H9 (cell line): ENCODE measurements around the gene HHATL. TPM values are rescaled to one million over a fixed set of nuclear protein-coding genes. Genes with fewer than 3 reads are reported as not detected.

ENCODE experiments used
- DNase-seq: peaks from one replicate; pipeline ENCODE4 v3.0.0-alpha.2; 2017
- H2AFZ ChIP-seq: one replicate; pipeline ENCODE4 v1.6.1; 2013; ENCODE audit warnings: mild to moderate bottlenecking, low read length, control low read depth, moderate library complexity
- H2AK5ac ChIP-seq: 2 replicates; pipeline ENCODE4 v1.6.1; 2013; ENCODE audit warnings: low read length, control low read depth, mixed read lengths; ENCODE audit not compliant: insufficient read length
- H2BK120ac ChIP-seq: one replicate; pipeline ENCODE4 v1.6.1; 2013; ENCODE audit warnings: low read depth, mild to moderate bottlenecking, low read length, control low read depth, inconsistent platforms; ENCODE audit not compliant: poor library complexity, severe bottlenecking
- H2BK12ac ChIP-seq: 2 replicates; pipeline ENCODE4 v1.6.1; 2013; ENCODE audit warnings: low read length, control low read depth, mixed read lengths, low read depth; ENCODE audit not compliant: insufficient read length
- H2BK15ac ChIP-seq: 2 replicates; pipeline ENCODE4 v1.6.1; 2013; ENCODE audit warnings: low read depth, low read length, control low read depth
- H2BK20ac ChIP-seq: one replicate; pipeline ENCODE4 v1.6.1; 2013; ENCODE audit warnings: low read depth, mild to moderate bottlenecking, low read length, control low read depth, inconsistent platforms; ENCODE audit not compliant: poor library complexity, severe bottlenecking
- H2BK5ac ChIP-seq: 2 replicates; pipeline ENCODE4 v1.6.1; 2013; ENCODE audit warnings: low read length, control low read depth, mixed read lengths; ENCODE audit not compliant: insufficient read length
- H3K14ac ChIP-seq: 2 replicates; pipeline ENCODE4 v1.6.1; 2013; ENCODE audit warnings: low read length, control low read depth; ENCODE audit not compliant: insufficient read depth
- H3K18ac ChIP-seq: 2 replicates; pipeline ENCODE4 v1.6.1; 2013; ENCODE audit warnings: low read depth, mild to moderate bottlenecking, mixed read lengths, low read length, control low read depth; ENCODE audit not compliant: insufficient read length
- H3K23ac ChIP-seq: 2 replicates; pipeline ENCODE4 v1.6.1; 2013; ENCODE audit warnings: low read length, control low read depth, mixed read lengths, low read depth; ENCODE audit not compliant: insufficient read length
- H3K23me2 ChIP-seq: 2 replicates; pipeline ENCODE4 v1.6.1; 2013; ENCODE audit warnings: low read depth, mild to moderate bottlenecking, mixed read lengths, low read length, control low read depth; ENCODE audit not compliant: insufficient read length, poor library complexity, severe bottlenecking
- H3K27ac ChIP-seq: 2 replicates; pipeline ENCODE4 v1.5.1; 2013; ENCODE audit warnings: low read length, control low read depth, mixed read lengths, low read depth; ENCODE audit not compliant: insufficient read length
- H3K27me3 ChIP-seq: 2 replicates; pipeline ENCODE4 v1.6.1; 2013; ENCODE audit warnings: low read length, control low read depth, inconsistent platforms; ENCODE audit not compliant: insufficient read depth
- H3K4ac ChIP-seq: 2 replicates; pipeline ENCODE4 v1.6.1; 2013; ENCODE audit warnings: low read depth, mild to moderate bottlenecking, control low read depth, inconsistent platforms, low read length, moderate library complexity
- H3K4me1 ChIP-seq: 2 replicates; pipeline ENCODE4 v1.6.1; 2013; ENCODE audit warnings: low read length, control low read depth, inconsistent platforms; ENCODE audit not compliant: insufficient read depth
- H3K4me2 ChIP-seq: 2 replicates; pipeline ENCODE4 v1.6.1; 2013; ENCODE audit warnings: low read length, control low read depth, mixed read lengths; ENCODE audit not compliant: insufficient read length, insufficient read depth
- H3K56ac ChIP-seq: 2 replicates; pipeline ENCODE4 v1.6.1; 2013; ENCODE audit warnings: low read depth, mild to moderate bottlenecking, mixed read lengths, low read length, control low read depth; ENCODE audit not compliant: insufficient read length
- H3K79me1 ChIP-seq: 2 replicates; pipeline ENCODE4 v1.6.1; 2013; ENCODE audit warnings: low read depth, mild to moderate bottlenecking, moderate library complexity, low read length, control low read depth, inconsistent platforms; ENCODE audit not compliant: insufficient read depth, poor library complexity, severe bottlenecking
- H3K79me2 ChIP-seq: 2 replicates; pipeline ENCODE4 v1.6.1; 2013; ENCODE audit warnings: low read length, control low read depth, inconsistent platforms; ENCODE audit not compliant: insufficient read depth
- H3K9ac ChIP-seq: 2 replicates; pipeline ENCODE4 v1.6.1; 2013; ENCODE audit warnings: low read length, control low read depth, mixed read lengths; ENCODE audit not compliant: insufficient read length; ENCODE audit errors: extremely low read depth
- H3K9me3 ChIP-seq: one replicate; pipeline ENCODE4 v1.6.1; 2013; ENCODE audit warnings: low read depth, low read length, inconsistent platforms; ENCODE audit not compliant: control insufficient read depth
- H3T11ph ChIP-seq: one replicate; pipeline ENCODE4 v1.6.1; 2013; ENCODE audit warnings: mild to moderate bottlenecking, low read length, control low read depth, inconsistent platforms
- H4K20me1 ChIP-seq: one replicate; pipeline ENCODE4 v1.6.1; 2013; ENCODE audit not compliant: control insufficient read depth, insufficient read length, insufficient read depth
- H4K5ac ChIP-seq: 2 replicates; pipeline ENCODE4 v1.6.1; 2013; ENCODE audit warnings: low read depth, mild to moderate bottlenecking, mixed read lengths, low read length, control low read depth; ENCODE audit not compliant: insufficient read length
- H4K8ac ChIP-seq: replicated peaks from 2 replicates; pipeline ENCODE4 v1.6.1; 2013; ENCODE audit warnings: low read length, control low read depth, mixed read lengths, low read depth; ENCODE audit not compliant: insufficient read length
- H4K91ac ChIP-seq: 2 replicates; pipeline ENCODE4 v1.6.1; 2013; ENCODE audit warnings: low read depth, mild to moderate bottlenecking, moderate library complexity, mixed read lengths, low read length, control low read depth; ENCODE audit not compliant: insufficient read length
- H3K27ac Mint-ChIP-seq, 3 experiments: 2 replicates in 2 of 3; 3 replicates in 1 of 3; pipeline ENCODE4 v1.8.0; 2020 to 2021; ENCODE audit warnings: mixed read lengths in 3 of 3, mild to moderate bottlenecking in 1 of 3, moderate library complexity in 1 of 3
- H3K27me3 Mint-ChIP-seq: 2 replicates; pipeline ENCODE4 v1.8.0; 2021; ENCODE audit warnings: low read depth, mild to moderate bottlenecking, moderate library complexity, mixed read lengths
- H3K36me3 Mint-ChIP-seq, 3 experiments: 2 replicates in 2 of 3; 3 replicates in 1 of 3; pipeline ENCODE4 v1.8.0; 2020 to 2021; ENCODE audit warnings: low read depth in 3 of 3, mixed read lengths in 3 of 3; ENCODE audit not compliant: insufficient read depth in 1 of 3
- H3K4me1 Mint-ChIP-seq, 2 experiments: 2 replicates each; pipeline ENCODE4 v1.8.0; 2020; ENCODE audit warnings: mixed read lengths in 2 of 2
- H3K4me3 Mint-ChIP-seq, 2 experiments: 2 replicates in 1 of 2; 3 replicates in 1 of 2; pipeline ENCODE4 v1.8.0; 2020 to 2021; ENCODE audit warnings: mild to moderate bottlenecking in 2 of 2, mixed read lengths in 2 of 2, moderate library complexity in 1 of 2
- H3K9me3 Mint-ChIP-seq, 2 experiments: 2 replicates in 1 of 2; 3 replicates in 1 of 2; pipeline ENCODE4 v1.8.0; 2020; ENCODE audit warnings: mild to moderate bottlenecking in 2 of 2, mixed read lengths in 2 of 2, moderate library complexity in 1 of 2
- CTCF ChIP-seq: fragments of 200-600 bp; sonication (generic); conservative IDR thresholded peaks from 3 replicates; pipeline ENCODE4 v1.8.0; 2021; ENCODE audit warnings: antibody characterized with exemption, mild to moderate bottlenecking
- WGBS: extraction: QIAGEN DNeasy Blood & Tissue Kit; methylation state at CpG from one replicate; pipeline ENCODE4 v1.1.7; 2013; ENCODE audit warnings: missing lambda C conversion rate, low lambda C conversion rate, mixed read lengths; ENCODE audit not compliant: insufficient read length; ENCODE audit errors: extremely low coverage; 5-methylcytosine and 5-hydroxymethylcytosine counted together
- total RNA-seq: library from RNA; stranded (reverse); gene quantifications from 2 replicates; pipeline ENCODE4 v1.2.1, GENCODE V29; 2021

Gene HHATL
- total RNA-seq, 1 experiment from 2014 or later = 0.46 TPM

GRCh38 chr3:42665050-42665878, 37.3 kb downstream of the HHATL start:
- no peaks in the 10 kb centered on the region for H3K23me2 ChIP-seq
- peaks cover 8 to 16% of the 10 kb centered on the region in 2 experiments for H3K4me1 Mint-ChIP-seq
- no peak overlapping the region for H3T11ph ChIP-seq
- H2AFZ ChIP-seq = no peak overlapping the region
- no peak overlapping the region for H3K4me3 Mint-ChIP-seq
- no peak overlapping the region; the same call in 1 of the 2 replicates for H3K14ac ChIP-seq
- H4K20me1 ChIP-seq = no peaks in the 10 kb centered on the region
- H3K36me3 Mint-ChIP-seq = peaks cover under 1 to 3% (median 2%) of the 10 kb centered on the region in 3 experiments; a peak in 5 of 7 replicates
- H3K79me1 ChIP-seq = no peaks in the 10 kb centered on the region
- no peaks in the 10 kb centered on the region for H3K9me3 ChIP-seq
- no peak overlapping the region for H4K8ac ChIP-seq
- TF ChIP-seq CTCF = no peak
- no peak for DNase-seq
- H3K79me2 ChIP-seq = no peaks in the 10 kb centered on the region
- no CpG with 5 or more reads among the region's 15 CpGs for WGBS
- no peak overlapping the region for H4K5ac ChIP-seq
- no peak overlapping the region for H2BK12ac ChIP-seq
- no peak overlapping the region for H2BK20ac ChIP-seq
- H3K4me2 ChIP-seq = no peak overlapping the region
- H3K4me1 ChIP-seq = no peaks in the 10 kb centered on the region
- peaks cover 0 to 4% of the 10 kb centered on the region in 2 experiments; a peak in 1 of 5 replicates for H3K9me3 Mint-ChIP-seq
- H3K4ac ChIP-seq = no peak overlapping the region
- H3K23ac ChIP-seq = no peak overlapping the region
- no peak overlapping the region for H3K9ac ChIP-seq
- H3K27ac Mint-ChIP-seq = no peak overlapping the region
- no peak overlapping the region for H2BK120ac ChIP-seq
- H3K27me3 Mint-ChIP-seq = peaks cover 5% of the 10 kb centered on the region; the same call in 1 of the 2 replicates
- no peak overlapping the region for H2AK5ac ChIP-seq
- no peak overlapping the region for H2BK15ac ChIP-seq
- no peak overlapping the region for H3K18ac ChIP-seq
- H2BK5ac ChIP-seq = no peak overlapping the region
- H3K27me3 ChIP-seq = no peaks in the 10 kb centered on the region
- H4K91ac ChIP-seq = no peak overlapping the region
- no peak overlapping the region for H3K27ac ChIP-seq
- H3K56ac ChIP-seq = no peak overlapping the region
